HG02938 (cell line): ENCODE measurements around the gene MAP4K3.

Source experiments
- ATAC-seq: cut with Tn5 transposase; IDR thresholded peaks from one replicate; pipeline ENCODE4 v1.9.1; 2021; ENCODE audit warnings: mild to moderate bottlenecking, moderate library complexity; ENCODE audit not compliant: unreplicated experiment

Gene MAP4K3

DNA sequence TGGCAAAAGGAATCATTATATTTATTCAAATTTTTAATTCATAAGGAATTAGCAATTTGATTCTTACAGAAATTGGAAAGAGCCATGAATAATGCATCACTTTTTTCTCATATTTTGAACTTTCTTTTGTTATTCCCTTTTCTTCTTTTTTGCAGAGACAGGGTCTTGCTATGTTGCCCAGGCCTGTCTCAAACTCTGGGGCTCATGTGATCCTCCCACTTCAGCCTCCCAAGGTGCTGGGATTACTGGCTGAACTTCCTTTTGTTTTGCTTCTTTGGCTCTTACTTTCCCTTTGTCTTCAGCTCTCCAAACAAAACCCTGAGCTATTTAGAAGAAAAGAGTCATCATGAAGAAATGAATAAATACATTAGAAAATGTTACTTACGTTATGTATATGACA, 224.1 kb downstream of the MAP4K3 start:
- no peak for ATAC-seq

GRCh38 chr2:39210846-39211245, 226.2 kb downstream of the MAP4K3 start:
- no peak for ATAC-seq

GRCh38 chr2:39203382-39203781, 233.7 kb downstream of the MAP4K3 start:
- no peak for ATAC-seq

- no peak for ATAC-seq
Observed at GRCh38 chr2:39202639-39203369, 234.3 kb downstream of the MAP4K3 start.
